T-helper 2 cell treated with Interferon-gamma antibody and Interleukin-4, amounts not matched to agents 5 μg/mL and 100 μg/mL, for 36 hours (primary cell): ENCODE results near the gene FAM50A.
"Not testable (repeated sequence)": the region's sequence is repeated elsewhere in the genome, so short reads cannot be mapped to it uniquely, and the experiment has no call there.

ENCODE experiments used
- DNase-seq: peaks from one replicate; pipeline ENCODE4 v3.0.0; 2021; ENCODE audit warnings: low spot score
- H3K27ac Mint-ChIP-seq: one replicate; pipeline ENCODE4 v1.8.0; 2021; ENCODE audit warnings: mild to moderate bottlenecking, mixed read lengths
- H3K27me3 Mint-ChIP-seq: one replicate; pipeline ENCODE4 v1.8.0; 2021; ENCODE audit warnings: low read depth, mixed read lengths
- H3K36me3 Mint-ChIP-seq: one replicate; pipeline ENCODE4 v1.8.0; 2021; ENCODE audit warnings: low read depth, mixed read lengths
- H3K4me1 Mint-ChIP-seq: one replicate; pipeline ENCODE4 v1.8.0; 2021; ENCODE audit warnings: low read depth, mixed read lengths
- H3K4me3 Mint-ChIP-seq: one replicate; pipeline ENCODE4 v1.8.0; 2022; ENCODE audit warnings: mild to moderate bottlenecking, moderate library complexity, mixed read lengths
- H3K9me3 Mint-ChIP-seq: one replicate; pipeline ENCODE4 v1.8.0; 2021; ENCODE audit warnings: mixed read lengths

FAM50A gene

DNA sequence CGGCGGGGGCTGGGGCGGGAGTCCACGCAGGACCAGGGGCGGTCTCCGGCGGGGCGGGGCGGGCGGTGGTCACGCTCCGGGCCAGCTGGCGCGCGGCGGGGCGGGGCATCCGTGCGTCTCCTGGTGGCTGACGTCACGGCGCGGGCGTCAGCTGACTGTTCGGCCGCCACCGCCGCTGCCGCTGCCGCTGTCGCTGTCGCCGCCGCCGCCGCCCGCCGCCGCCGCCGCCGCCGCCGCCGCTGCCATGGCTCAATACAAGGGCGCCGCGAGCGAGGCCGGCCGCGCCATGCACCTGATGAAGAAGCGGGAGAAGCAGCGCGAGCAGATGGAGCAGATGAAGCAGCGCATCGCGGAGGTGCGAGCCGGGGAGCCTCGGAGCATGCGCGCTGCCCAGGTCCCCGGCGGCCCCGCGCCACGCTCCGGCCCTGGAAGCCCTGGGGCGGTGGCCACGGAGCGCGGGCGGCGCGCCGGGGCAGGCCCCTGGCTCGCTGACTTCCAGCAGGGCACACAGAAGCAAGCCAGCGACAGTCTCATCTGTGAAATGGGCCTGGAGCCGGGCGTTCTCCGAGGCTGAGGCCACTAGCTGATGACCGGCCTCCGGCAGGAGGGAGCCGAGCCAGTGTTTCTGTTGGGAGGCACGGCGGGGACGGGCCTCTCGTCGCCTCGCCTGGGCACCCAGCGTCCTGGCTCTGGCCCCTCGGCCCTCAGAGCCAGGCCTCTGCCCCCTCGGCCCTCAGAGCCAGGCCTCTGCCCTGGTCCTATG, at the start of gene FAM50A:
Gene FAM50A (plus strand): TSS at position 150 of the 763 bp plus-strand sequence. CDS start 95 bp downstream, at position 245.
- peak; percentile 72 for DNase-seq
- H3K27me3 Mint-ChIP-seq = no peaks in the 10 kb centered on the region
- H3K27ac Mint-ChIP-seq = peak within 1 kb of the TSS; percentile 74
- peaks cover 17% of the 10 kb centered on the region for H3K36me3 Mint-ChIP-seq
- H3K9me3 Mint-ChIP-seq = no peaks in the 10 kb centered on the region
- peaks cover 11% of the 10 kb centered on the region for H3K4me1 Mint-ChIP-seq
- H3K4me3 Mint-ChIP-seq = peak within 1 kb of the TSS; percentile 76

GRCh38 chrX:154396363-154396762, 47.6 kb upstream of the FAM50A start:
- H3K27me3 Mint-ChIP-seq, H3K27ac Mint-ChIP-seq, H3K4me3 Mint-ChIP-seq, DNase-seq, H3K9me3 Mint-ChIP-seq, H3K4me1 Mint-ChIP-seq: not testable (repeated sequence)
- peaks cover 31% of the 10 kb centered on the region for H3K36me3 Mint-ChIP-seq

- H3K27me3 Mint-ChIP-seq = peaks cover 4% of the 10 kb centered on the region
- DNase-seq = peak; percentile 77
- H3K4me3 Mint-ChIP-seq = peak overlapping the region; percentile 99
- no peaks in the 10 kb centered on the region for H3K9me3 Mint-ChIP-seq
- peak overlapping the region; percentile 100 for H3K27ac Mint-ChIP-seq
- peaks cover 7% of the 10 kb centered on the region for H3K4me1 Mint-ChIP-seq
- H3K36me3 Mint-ChIP-seq = peaks cover 31% of the 10 kb centered on the region
Measured at GRCh38 chrX:154396973-154397887, 46.7 kb upstream of the FAM50A start.

DNA sequence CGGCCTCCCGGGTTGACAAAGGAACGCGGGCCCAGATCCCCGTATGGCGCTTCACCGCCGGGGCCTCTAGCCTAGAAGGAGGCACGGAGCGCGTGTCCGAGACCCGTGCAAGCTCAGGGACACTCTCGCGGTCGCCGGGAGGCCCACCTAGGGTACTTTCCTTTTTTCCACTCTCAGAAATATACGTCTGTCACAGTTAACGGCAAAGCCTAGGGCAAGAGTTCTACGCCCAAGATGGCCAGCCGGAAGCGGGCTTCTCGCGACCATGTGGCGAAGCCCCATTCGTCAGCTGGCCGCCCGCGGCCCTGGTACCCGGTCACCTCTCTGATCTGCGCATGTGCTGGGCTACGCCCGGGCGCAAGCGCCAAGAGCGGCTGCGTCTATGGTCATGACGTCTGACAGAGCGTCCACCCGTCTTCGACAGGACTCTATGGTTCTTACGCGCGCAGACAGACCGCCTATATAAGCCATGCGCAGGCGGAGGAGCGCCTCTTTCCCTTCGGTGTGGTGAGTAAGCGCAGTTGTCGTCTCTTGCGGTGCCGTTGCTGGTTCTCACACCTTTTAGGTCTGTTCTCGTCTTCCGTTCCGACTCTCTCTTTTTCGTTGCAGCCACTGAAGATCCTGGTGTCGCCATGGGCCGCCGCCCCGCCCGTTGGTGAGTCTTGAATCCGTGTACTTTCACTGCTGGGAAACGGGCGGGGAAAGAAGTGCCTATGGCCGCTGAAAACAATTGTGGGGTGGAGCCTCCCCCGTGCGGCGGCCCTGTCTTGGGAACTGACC, 45.9 kb upstream of the FAM50A start, which contains the start of gene RPL10:
Gene RPL10 (plus strand): TSS at position 490 of the 780 bp plus-strand sequence. CDS start 143 bp downstream, at position 633.
- Mint-ChIP-seq H3K4me3 (peak within 1 kb of the TSS; percentile 99), H3K36me3 (peaks cover 31% of the 10 kb centered on the region), H3K27ac (peak within 1 kb of the TSS; percentile 100), H3K27me3 (peaks cover 4% of the 10 kb centered on the region), H3K9me3 (no peaks in the 10 kb centered on the region), H3K4me1 (peaks cover 7% of the 10 kb centered on the region)
- DNase-seq = peak; percentile 94

DNA sequence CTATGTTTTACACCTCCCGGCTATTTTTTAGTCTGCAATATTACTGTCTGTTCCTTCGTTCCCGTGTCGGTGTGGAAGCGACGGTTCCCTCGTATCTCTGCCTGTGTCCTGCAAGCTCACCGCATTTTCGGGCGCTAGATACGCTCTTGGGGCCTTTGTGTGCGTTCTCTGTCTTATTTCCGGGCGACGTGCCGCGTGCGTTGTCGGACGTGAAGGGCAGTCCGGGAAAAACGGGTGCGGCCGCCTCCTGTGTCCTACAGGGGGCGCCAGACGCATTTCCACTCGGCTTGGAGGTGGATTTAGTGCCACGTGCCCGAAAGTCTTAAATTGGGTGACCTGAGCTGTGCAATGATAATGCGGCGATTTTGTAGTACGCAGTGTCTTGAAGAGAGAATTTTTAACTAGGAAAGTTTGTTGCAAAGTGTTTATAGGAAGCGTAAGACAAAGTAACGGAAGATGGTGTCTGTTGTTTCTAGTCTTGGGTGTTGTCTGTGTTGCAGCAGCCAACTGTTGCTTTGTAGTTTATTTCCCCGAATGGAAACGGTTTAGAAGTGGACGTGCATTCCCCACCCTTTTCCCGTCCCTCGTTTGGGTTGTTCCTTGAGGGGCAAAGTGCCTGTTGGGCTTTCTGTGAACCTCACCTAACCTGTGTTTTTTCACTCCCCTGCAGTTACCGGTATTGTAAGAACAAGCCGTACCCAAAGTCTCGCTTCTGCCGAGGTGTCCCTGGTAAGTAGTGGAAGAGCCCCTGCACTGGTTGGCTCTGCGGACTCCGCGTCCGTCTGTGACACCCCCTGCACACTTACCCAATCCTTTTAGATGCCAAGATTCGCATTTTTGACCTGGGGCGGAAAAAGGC, 45.0 kb upstream of the FAM50A start:
- Mint-ChIP-seq H3K27ac (peak overlapping the region; percentile 100), H3K27me3 (peaks cover 4% of the 10 kb centered on the region), H3K4me3 (peak overlapping the region; percentile 99), H3K4me1 (peaks cover 7% of the 10 kb centered on the region), H3K36me3 (peaks cover 31% of the 10 kb centered on the region), H3K9me3 (no peaks in the 10 kb centered on the region)
- DNase-seq = peak; percentile 73

- DNase-seq = no peak
- Mint-ChIP-seq H3K4me3 (peak overlapping the region; percentile 99), H3K27ac (peak overlapping the region; percentile 100), H3K4me1 (peaks cover 7% of the 10 kb centered on the region), H3K36me3 (peaks cover 31% of the 10 kb centered on the region), H3K27me3 (peaks cover 4% of the 10 kb centered on the region), H3K9me3 (no peaks in the 10 kb centered on the region)
Measured at GRCh38 chrX:154399527-154400368, 44.2 kb upstream of the FAM50A start.

- Mint-ChIP-seq H3K27ac (peak overlapping the region; percentile 100), H3K36me3 (peaks cover 31% of the 10 kb centered on the region), H3K4me3 (peak overlapping the region; percentile 99)
- not testable (repeated sequence) for H3K9me3 Mint-ChIP-seq, DNase-seq, H3K4me1 Mint-ChIP-seq, H3K27me3 Mint-ChIP-seq
Measured at GRCh38 chrX:154400369-154400817, 43.5 kb upstream of the FAM50A start.

DNA sequence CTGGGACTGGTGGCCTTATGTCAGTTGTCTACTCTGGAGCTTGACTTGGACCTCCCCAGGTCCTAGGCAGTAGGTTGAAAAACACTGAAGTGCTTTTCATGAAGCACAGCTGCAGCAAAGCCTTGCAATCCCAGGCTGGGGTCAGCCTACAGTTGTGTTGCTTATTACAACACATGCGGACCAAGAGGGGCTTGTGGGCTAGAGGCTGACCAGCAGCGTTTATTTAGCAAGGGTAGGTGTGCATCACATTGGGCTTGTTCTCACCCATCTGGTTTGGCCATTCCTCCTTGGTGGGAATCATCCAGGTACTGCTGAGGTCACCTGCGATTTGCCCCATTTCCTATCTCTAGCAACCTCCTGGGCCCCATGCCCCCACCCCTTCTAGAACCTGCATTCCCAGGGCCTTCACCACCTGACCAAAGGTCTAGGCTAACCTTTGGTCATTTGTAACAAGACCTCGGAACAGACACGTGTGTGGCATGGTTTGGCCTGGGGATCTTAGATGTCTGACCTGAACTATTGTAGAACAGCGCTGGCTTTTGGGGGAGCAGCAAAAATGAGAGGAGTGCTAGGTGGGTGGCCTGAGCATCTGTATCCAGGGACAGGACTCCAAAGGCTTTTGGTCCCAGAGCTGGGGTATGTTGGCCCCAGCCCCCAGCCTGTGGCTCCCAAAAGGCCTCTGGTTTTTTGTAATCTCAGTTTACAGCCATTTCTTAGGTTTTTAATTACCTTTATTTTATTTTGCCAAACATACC, 42.7 kb upstream of the FAM50A start:
- no peak for DNase-seq
- Mint-ChIP-seq H3K4me3 (peak overlapping the region; percentile 99), H3K4me1 (peaks cover 7% of the 10 kb centered on the region), H3K27ac (peak overlapping the region; percentile 100), H3K27me3 (peaks cover 4% of the 10 kb centered on the region), H3K36me3 (peaks cover 31% of the 10 kb centered on the region), H3K9me3 (no peaks in the 10 kb centered on the region)

- no peak for DNase-seq
- Mint-ChIP-seq H3K4me3 (no peak overlapping the region), H3K27me3 (peaks cover 4% of the 10 kb centered on the region), H3K27ac (peak overlapping the region; percentile 8), H3K4me1 (peaks cover 7% of the 10 kb centered on the region), H3K9me3 (no peaks in the 10 kb centered on the region), H3K36me3 (peaks cover 31% of the 10 kb centered on the region)
Measured at GRCh38 chrX:154401918-154402621, 41.9 kb upstream of the FAM50A start.

DNA sequence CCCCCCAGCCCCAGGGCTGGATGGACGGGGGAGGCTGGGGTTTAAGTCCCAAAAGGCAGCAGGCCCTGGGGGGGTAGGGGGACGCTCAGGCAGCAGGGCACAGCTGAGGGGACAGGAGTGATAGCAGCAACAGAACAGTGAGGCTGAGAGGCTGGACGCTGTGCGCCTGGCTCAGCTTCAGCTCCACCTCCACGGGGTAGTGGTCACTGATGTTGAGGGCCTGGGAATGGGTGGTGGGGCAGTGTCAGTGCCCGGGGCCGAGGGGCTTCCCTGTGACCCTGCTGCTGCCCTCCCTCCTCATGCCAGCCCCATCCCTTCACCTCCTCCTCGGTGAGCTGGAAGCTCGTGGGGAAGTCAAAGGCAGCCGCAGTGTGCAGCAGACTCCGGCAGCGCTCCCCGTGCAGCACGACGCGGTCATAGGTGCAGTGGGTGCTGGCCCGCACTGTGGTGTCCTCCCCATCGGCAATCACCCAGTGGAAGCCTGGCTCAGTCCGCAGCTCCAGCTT, 41.3 kb upstream of the FAM50A start:
- Mint-ChIP-seq H3K27me3 (peaks cover 4% of the 10 kb centered on the region), H3K4me3 (no peak overlapping the region), H3K36me3 (peaks cover 31% of the 10 kb centered on the region), H3K27ac (peak overlapping the region; percentile 8), H3K9me3 (no peaks in the 10 kb centered on the region), H3K4me1 (peaks cover 7% of the 10 kb centered on the region)
- DNase-seq = no peak

DNA sequence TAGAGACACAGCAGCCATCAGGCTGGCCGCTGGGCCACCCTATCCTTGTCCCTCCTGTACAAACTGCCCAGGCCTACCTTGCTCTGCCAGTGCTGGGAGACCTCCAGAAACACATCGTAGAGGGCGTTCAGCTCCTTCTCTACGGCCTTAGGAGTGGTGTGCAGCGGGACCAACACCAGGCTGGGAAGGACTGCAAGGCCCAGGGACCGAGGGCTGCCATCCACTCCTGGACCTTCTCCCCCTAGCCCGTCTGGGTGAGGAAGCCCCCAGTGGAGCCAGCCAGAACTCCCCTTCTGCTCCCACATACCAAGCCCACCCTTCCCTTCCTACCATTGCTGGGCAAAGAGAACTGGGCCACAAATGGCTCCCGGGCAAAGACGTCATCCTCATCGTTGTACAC, 40.7 kb upstream of the FAM50A start:
- no peak overlapping the region for H3K4me3 Mint-ChIP-seq

More for the DNA sequence above, 40.7 kb upstream of the FAM50A start:
- Mint-ChIP-seq H3K9me3 (no peaks in the 10 kb centered on the region), H3K27ac (no peak overlapping the region), H3K27me3 (peaks cover 4% of the 10 kb centered on the region), H3K4me1 (peaks cover 7% of the 10 kb centered on the region), H3K36me3 (peaks cover 30% of the 10 kb centered on the region)
- no peak for DNase-seq
